Esophagus squamous epithelium (tissue), 4 donors: ENCODE results near the gene MBD6.
"Not testable (repeated sequence)": the region's sequence is repeated elsewhere in the genome, so short reads cannot be mapped to it uniquely, and the experiment has no call there.

Source experiments
- CTCF ChIP-seq, 6 experiments: fragments of 450-650 bp in 4 of 6; fragments of 200-600 bp in 2 of 6; sonication (generic) in 2 of 6; IDR thresholded peaks; one replicate each; pipeline ENCODE4 v1.5.1; 2016 to 2019; ENCODE audit warnings: antibody characterized with exemption in 6 of 6, mild to moderate bottlenecking in 4 of 6, moderate library complexity in 4 of 6
- POLR2A ChIP-seq, 4 donors: fragments of 450-650 bp; IDR thresholded peaks; one replicate each; pipeline ENCODE4 v1.6.1; 2017; ENCODE audit warnings: antibody characterized with exemption in 4 of 4, mild to moderate bottlenecking in 4 of 4, moderate library complexity in 3 of 4

- not testable (repeated sequence) for TF ChIP-seq CTCF, POLR2A (IDR thresholded peaks at IDR 0.05)
These were observed 8.9 kb upstream of the MBD6 start for GRCh38 chr12:57513677-57514076.
